ENCODE data around the gene ABHD4.

ABHD4 gene

GRCh38 chr14:22640192-22640591 lies 42.1 kb downstream of the ABHD4 start:
- no peak overlapping the region for H2AFZ ChIP-seq (ENCODE audit: low read length)
- H4K20me1 ChIP-seq (ENCODE audit: insufficient read depth, low read length, poor library complexity, severe bottlenecking), result no peaks in the 10 kb centered on the region
- H3K4me3 ChIP-seq (ENCODE audit: low read length, poor library complexity, severe bottlenecking), result no peak overlapping the region
- H3K27me3 ChIP-seq (ENCODE audit: insufficient read depth, low read length, poor library complexity, severe bottlenecking), result no peaks in the 10 kb centered on the region
- no peak overlapping the region for H3K4me2 ChIP-seq (ENCODE audit: low read depth, low read length, poor library complexity, severe bottlenecking)
- H3K36me3 ChIP-seq (ENCODE audit: insufficient read depth, low read length), result no peaks in the 10 kb centered on the region
- no peak overlapping the region for H3K9ac ChIP-seq (ENCODE audit: low read depth, low read length, poor library complexity, severe bottlenecking)
- TF ChIP-seq CTCF (conservative IDR thresholded peaks at IDR 0.05; ENCODE audit: low read length), result no peak
- no peak for TF ChIP-seq EZH2phosphoT487 (IDR thresholded peaks at IDR 0.05; ENCODE audit: borderline replicate concordance)
- no peaks in the 10 kb centered on the region for H3K9me3 ChIP-seq (ENCODE audit: insufficient read depth, low read depth, low read length)
- no peaks in the 10 kb centered on the region for H3K9me2 ChIP-seq (replicated peaks; ENCODE audit: low read depth, low read length)
- no peaks in the 10 kb centered on the region for H3F3A ChIP-seq (ENCODE audit: low read depth)
- no peaks in the 10 kb centered on the region for H3K79me2 ChIP-seq (ENCODE audit: insufficient read depth, low read length)
- no peaks in the 10 kb centered on the region for H3K4me1 ChIP-seq (ENCODE audit: insufficient read depth, low read length, poor library complexity, severe bottlenecking)

DNA sequence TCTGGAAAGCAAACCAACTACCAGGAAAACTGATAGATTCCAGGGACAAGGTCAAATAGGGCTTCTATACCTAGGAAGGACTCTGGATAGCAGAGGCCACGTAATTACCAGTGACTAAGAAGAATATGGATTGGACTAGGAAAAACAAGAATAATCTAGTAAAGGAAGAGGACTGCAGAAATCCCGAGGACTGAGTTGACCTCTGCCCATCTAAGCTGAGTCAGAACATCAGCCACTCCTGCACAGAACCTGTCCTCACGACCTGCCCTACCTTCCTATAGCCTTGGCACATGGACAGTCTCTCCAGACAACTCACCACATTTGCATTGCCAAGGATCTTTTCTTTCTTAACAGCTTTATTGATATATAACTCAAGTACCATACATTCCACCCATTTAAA lies 43.7 kb downstream of the ABHD4 start:
- H3K9me3 ChIP-seq (ENCODE audit: insufficient read depth, low read depth, low read length), result no peaks in the 10 kb centered on the region
- H3K79me2 ChIP-seq (ENCODE audit: insufficient read depth, low read length), result no peaks in the 10 kb centered on the region
- no peaks in the 10 kb centered on the region for H3K9me2 ChIP-seq (replicated peaks; ENCODE audit: low read depth, low read length)
- H3K36me3 ChIP-seq (ENCODE audit: insufficient read depth, low read length), result no peaks in the 10 kb centered on the region
- H4K20me1 ChIP-seq (ENCODE audit: insufficient read depth, low read length, poor library complexity, severe bottlenecking), result no peaks in the 10 kb centered on the region
- H3K4me2 ChIP-seq (ENCODE audit: low read depth, low read length, poor library complexity, severe bottlenecking), result no peak overlapping the region
- no peaks in the 10 kb centered on the region for H3F3A ChIP-seq (ENCODE audit: low read depth)
- H3K27me3 ChIP-seq (ENCODE audit: insufficient read depth, low read length, poor library complexity, severe bottlenecking), result no peaks in the 10 kb centered on the region
- no peak overlapping the region for H3K4me3 ChIP-seq (ENCODE audit: low read length, poor library complexity, severe bottlenecking)
- no peak overlapping the region for H3K9ac ChIP-seq (ENCODE audit: low read depth, low read length, poor library complexity, severe bottlenecking)
- H2AFZ ChIP-seq (ENCODE audit: low read length), result no peak overlapping the region
- H3K4me1 ChIP-seq (ENCODE audit: insufficient read depth, low read length, poor library complexity, severe bottlenecking), result no peaks in the 10 kb centered on the region
- TF ChIP-seq CTCF (conservative IDR thresholded peaks at IDR 0.05; ENCODE audit: low read length) (no peak), EZH2phosphoT487 (IDR thresholded peaks at IDR 0.05; ENCODE audit: borderline replicate concordance) (no peak)

DNA sequence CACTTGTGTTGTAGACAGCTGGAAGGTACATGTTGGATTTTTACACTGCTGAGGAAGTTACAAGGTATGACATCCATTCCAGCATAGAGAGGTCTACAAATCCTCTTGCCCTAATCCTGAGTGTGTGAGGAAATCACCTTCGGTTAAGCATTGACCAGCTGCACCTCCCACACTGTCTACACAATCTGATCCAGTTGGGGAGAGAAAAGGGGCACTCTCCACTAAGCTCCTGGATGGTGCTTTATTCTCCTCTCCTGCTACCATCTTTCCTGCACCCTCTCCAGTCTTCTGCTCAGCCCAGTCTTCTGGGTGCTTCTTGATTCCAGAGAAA lies 46.2 kb downstream of the ABHD4 start, which contains the start of gene OR6J1:
Gene OR6J1 (minus strand): TSS at position 48 of the 331 bp plus-strand sequence. CDS start 9,541 bp downstream, outside the sequence.
- Histone ChIP-seq H3K36me3 (ENCODE audit: insufficient read depth, low read length) (no peaks in the 10 kb centered on the region), H3K4me3 (ENCODE audit: low read length, poor library complexity, severe bottlenecking) (no peak within 1 kb of the TSS), H3K79me2 (ENCODE audit: insufficient read depth, low read length) (no peaks in the 10 kb centered on the region), H3K4me2 (ENCODE audit: low read depth, low read length, poor library complexity, severe bottlenecking) (no peak within 1 kb of the TSS), H3K27me3 (ENCODE audit: insufficient read depth, low read length, poor library complexity, severe bottlenecking) (no peaks in the 10 kb centered on the region), H3K9me2 (replicated peaks; ENCODE audit: low read depth, low read length) (no peaks in the 10 kb centered on the region), H3K9me3 (ENCODE audit: insufficient read depth, low read depth, low read length) (no peaks in the 10 kb centered on the region), H3K9ac (ENCODE audit: low read depth, low read length, poor library complexity, severe bottlenecking) (no peak within 1 kb of the TSS), H4K20me1 (ENCODE audit: insufficient read depth, low read length, poor library complexity, severe bottlenecking) (no peaks in the 10 kb centered on the region), H3F3A (ENCODE audit: low read depth) (no peaks in the 10 kb centered on the region), H3K4me1 (ENCODE audit: insufficient read depth, low read length, poor library complexity, severe bottlenecking) (no peaks in the 10 kb centered on the region), H2AFZ (ENCODE audit: low read length) (no peak within 1 kb of the TSS)
- TF ChIP-seq EZH2phosphoT487 (IDR thresholded peaks at IDR 0.05; ENCODE audit: borderline replicate concordance), result no peak
- TF ChIP-seq CTCF (conservative IDR thresholded peaks at IDR 0.05; ENCODE audit: low read length), result no peak
